NCI-H1048 (cell line): ENCODE data around the gene MAP3K12.
"Not testable (repeated sequence)": the region's sequence is repeated elsewhere in the genome, so short reads cannot be mapped to it uniquely, and the experiment has no call there.

ENCODE experiments used
- DNase-seq: peaks from one replicate; lab custom pipeline; 2025; lab: John Stamatoyannopoulos, UW

Gene MAP3K12

DNA sequence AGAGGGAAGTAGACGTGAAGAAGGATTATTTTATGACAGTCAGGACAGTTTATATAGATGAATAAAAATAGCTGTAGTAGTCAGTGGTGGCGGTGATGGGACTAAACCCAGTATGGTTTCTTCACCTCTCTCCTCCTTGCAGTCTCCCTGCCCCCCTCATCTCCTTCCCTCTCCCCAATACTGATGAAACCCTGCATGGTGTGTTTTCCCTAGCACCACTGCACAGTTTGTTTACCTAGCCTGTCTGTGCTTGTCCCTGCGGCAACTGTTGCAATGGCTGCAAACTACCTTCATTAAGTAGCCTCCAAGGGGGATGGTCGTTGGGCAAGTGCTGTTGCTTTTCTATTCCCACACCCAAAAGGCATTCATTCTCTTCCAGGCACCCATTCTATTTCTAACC lies 32.6 kb downstream of the MAP3K12 start:
- no peak for DNase-seq

DNA sequence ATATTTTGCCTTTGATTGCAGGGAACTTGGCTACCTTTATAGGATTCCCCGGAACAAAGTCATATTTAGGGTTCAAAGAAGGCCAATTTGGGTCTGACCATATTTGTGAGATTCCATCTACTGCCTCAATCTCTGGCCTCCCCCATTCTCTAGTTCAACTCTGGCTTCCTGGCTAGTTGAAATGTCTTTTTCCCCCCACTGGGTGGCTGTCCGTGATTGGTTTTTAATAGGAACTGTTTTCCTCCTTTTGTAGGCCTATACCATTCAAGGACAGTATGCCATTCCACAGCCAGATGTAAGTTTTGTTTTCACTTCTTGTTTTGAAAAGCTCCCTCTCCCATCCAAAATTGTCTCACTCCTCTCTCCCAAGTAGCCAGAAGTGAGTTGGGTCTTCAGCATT lies 33.6 kb downstream of the MAP3K12 start:
- no peak for DNase-seq

DNA sequence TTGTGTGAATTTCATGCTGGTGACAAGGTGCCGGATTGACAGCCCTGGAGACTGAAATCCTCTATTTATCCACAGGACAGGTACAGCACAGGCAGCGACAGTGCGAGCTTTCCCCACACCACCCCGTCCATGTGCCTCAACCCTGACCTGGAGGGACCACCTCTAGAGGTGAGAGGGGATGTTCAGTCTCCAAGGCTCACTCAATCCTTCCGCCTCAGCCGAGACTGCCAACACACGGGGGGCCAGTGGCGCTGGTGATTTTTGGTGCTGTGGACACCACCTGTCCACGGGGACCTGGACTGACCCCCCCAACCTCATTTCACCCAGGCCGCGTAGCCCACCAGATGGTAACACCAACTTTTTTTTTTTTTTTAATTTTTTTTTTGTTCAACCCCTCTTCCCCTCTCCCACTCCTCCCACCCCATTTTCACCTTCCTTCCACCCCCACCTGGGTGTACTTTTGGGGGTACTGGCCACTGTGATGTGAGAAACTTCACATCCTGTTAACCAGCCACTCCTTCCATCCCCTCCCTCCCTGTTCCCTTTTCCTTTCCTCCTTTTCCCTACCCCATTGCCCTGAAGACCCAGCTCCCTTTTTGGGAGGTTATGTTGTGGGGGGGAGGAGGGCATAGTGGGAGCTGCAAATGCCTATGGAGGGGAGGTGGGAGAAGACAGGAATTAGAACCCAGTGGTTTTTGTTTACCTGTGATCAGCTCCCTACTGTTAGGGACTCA lies 34.4 kb downstream of the MAP3K12 start:
- no peak for DNase-seq

DNA sequence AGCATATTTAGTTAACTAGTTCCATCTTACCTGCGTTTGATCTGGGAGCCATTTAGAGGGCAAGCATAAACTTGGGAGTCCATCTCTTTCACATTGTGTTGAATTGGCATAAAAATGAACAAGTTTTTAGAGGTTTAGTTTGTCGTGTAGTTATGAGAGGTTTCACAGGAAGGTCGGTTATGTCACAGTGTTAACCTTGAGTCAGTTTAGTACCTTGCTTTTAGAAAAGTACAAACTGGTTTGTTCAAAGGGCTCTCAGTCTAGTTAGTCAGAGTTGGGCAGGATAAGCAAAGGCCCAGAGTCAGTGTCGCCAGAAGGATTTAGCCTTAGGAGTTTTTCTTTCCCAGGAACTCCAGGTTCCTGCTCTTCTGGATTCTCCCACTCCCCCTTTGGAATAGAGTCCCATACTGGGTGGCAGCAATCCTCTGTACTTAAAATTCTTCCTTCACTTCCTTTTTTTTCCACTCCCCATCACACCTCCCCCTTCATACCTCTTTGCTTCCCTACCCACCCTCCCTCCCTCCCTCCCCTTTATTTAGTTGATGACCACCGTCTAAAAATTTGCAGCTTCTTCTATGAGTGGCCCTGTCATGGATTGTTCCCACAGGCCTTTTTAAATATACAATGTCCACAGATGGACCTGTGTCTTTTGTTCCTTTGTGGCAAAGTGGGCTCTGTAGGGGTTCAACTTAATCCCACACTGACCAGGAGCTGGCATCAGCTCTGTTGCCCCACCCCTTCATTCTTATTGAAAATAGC lies 35.3 kb downstream of the MAP3K12 start:
- DNase-seq, result no peak

GRCh38 chr12:53462935-53463334 lies 36.3 kb downstream of the MAP3K12 start:
- no peak for DNase-seq

GRCh38 chr12:53461591-53461990 lies 37.7 kb downstream of the MAP3K12 start:
- DNase-seq, result no peak

DNA sequence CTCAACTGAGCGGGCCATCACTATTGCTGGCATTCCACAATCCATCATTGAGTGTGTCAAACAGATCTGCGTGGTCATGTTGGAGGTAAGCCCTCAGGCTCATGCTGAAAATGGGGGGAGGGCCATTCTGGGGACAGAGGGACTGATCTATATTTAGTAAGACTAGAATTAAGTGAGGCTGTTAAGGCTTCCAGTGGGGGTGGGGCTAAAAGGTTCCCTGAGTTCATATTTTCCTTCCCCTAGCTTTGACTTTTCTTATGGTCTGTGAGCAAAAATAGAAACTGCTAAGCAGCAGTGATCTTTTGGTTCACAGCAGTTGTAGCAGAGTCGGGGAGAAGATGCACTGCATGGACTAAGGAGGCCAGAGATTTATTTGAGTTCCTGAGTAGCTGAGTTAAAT lies 38.2 kb downstream of the MAP3K12 start:
- no peak for DNase-seq

DNA sequence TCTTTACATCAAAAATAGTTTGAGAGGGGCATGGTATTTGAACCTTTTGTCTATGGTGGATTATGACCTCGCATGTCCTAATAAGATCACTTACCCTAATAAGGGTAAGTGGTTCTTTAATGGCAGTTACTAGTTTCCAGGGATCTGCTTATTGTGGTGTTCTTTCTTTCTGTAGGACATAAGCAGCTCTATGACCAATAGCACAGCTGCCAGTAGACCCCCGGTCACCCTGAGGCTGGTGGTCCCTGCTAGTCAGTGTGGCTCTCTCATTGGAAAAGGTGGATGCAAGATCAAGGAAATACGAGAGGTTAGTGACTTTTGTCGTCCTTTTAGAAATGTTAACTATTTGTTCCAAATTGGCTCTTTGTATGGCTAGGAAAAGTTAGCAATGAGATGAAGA lies 40.2 kb downstream of the MAP3K12 start:
- DNase-seq, result no peak

- no peak for DNase-seq
These were observed 42.4 kb downstream of the MAP3K12 start for GRCh38 chr12:53456654-53457366.

GRCh38 chr12:53454707-53455106 lies 44.6 kb downstream of the MAP3K12 start:
- DNase-seq, result no peak

GRCh38 chr12:53453953-53454640 lies 45.2 kb downstream of the MAP3K12 start:
- DNase-seq, result no peak

DNA sequence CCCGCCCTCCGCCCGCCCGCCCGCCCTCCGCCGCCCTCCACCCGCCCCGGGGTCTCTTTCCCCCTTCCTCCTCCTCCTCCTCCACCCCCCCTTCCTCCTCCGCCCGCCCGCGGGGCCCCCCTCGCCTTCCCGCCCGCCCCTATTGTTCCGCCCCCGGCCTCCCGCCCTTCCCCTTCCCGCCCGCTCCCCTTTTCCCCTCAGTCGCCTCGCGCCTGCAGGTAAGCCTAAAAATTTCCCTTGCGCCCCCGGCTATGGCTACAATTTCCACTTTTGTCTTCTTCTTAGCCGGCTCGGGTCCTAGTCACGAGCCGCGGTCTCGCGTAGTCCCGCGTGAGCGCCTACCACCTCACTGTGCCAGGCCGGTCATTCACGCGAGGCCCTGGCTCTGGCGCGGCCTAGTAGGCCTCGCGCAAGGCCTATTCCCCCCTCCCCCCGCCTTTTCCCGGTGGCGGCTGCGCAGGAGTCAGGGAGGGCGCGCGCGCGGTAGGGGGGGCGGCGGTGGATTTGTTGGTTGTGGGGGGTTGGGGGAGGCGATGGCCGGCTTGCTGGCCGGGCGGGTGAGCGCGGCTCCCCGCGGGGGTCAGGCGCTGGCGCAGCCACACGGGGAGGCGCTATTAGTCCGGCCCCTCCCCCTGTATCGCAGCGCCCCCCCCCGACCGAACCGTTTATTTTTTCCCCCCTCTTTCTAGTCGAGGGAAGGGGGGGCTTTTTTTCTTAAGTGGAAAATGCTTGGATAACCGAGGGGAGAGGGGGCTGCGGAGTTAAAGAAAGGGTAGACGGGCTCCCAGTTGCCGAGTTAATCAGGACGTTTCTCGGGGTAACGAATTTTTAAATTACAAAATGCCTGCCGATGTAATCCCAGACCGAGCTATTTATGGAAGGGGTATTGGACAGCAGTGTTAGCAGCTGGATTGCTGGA lies 46.8 kb downstream of the MAP3K12 start:
- no peak for DNase-seq

DNA sequence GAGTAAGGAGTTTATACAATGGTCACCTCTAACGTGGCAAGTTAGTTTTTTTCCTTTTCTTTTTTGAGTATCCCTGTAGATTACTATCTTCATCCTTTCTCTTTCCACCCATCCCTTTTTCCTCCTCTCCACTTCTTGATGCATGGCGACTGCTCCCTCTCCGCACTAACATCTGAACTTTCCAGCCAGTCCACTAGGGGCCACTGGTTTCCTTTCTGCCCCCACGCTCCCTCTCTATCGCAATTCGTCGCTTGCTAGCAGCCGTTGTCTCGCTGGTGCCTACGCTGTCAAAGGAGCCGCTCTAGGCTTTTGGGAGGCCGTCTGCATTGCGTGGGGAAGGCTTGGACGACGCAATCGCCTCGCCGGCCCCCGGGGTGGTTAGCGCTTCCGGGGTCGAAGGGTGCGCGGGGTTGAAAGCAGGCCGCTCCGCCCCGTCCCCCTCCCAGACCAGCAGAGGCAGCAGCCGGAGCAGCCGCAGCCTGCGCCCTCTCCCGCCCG lies 47.5 kb downstream of the MAP3K12 start, which contains the start of gene PCBP2:
PCBP2 (plus strand) TSS at position 442 of the 498 bp plus-strand sequence. CDS start 2,699 bp downstream, outside the sequence.
- DNase-seq, result peak; percentile 97

DNA sequence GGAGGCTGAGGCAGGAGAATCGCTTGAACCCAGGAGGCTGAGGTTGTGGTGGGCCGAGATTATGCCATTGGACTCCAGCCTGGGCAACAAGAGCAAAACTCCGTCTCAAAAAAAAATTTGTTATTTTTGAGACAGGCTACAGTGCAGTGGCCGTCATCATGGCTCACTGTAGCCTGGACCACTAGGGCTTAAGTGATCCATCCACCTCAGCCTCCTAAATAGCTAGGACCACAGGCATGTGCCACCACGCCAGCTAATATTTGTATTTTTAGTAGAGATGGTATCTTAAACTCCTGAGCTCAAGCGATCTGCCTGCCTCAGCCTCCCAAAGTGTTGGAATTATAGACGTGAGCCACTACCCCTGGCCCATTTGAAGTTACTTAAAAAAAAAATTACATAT lies 48.3 kb downstream of the MAP3K12 start:
- no peak for DNase-seq

DNA sequence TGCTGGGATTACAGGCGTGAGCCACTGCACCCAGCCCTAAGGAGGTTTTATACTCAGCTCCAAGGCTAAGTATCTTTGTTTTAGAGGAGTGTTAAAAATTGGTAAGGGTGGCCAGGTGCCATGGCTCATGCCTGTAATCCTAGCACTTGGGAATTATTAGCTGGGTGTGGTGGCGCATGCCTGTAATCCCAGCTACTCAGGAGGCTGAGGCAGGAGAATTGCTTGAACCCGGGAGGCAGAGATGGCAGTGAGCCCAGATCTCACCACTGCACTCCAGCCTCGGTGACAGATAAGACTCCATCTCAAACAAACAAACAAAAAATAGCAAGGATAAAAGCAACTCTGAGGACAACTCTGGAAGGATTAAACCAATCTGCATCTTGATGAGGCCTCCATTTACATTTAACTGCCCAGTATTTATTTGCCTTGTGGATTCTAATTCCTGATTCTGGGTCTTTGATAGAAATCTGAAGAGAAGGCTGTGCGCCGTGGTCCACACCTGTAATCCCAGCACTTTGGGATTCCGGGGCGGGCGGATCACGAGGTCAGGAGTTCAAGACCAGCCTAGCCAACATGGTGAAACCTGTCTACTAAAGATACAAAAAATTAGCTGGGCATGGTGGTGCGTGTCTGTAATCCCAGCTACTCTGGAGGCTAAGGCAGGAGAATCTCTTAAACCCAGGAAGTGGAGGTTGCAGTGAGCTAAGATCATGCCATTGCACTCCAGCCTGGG lies 54.5 kb downstream of the MAP3K12 start:
- DNase-seq, result not testable (repeated sequence)

GRCh38 chr12:53443955-53444354 lies 55.3 kb downstream of the MAP3K12 start:
- DNase-seq, result no peak

GRCh38 chr12:53441040-53441833 lies 58.0 kb downstream of the MAP3K12 start, which contains the start of gene PRR13:
Gene PRR13 (plus strand): TSS chr12:53441734. CDS start chr12:53442715, 981 bp downstream.
- DNase-seq, result peak; percentile 98

- DNase-seq, result not testable (repeated sequence)
These were observed 59.7 kb downstream of the MAP3K12 start for GRCh38 chr12:53439582-53439981.

DNA sequence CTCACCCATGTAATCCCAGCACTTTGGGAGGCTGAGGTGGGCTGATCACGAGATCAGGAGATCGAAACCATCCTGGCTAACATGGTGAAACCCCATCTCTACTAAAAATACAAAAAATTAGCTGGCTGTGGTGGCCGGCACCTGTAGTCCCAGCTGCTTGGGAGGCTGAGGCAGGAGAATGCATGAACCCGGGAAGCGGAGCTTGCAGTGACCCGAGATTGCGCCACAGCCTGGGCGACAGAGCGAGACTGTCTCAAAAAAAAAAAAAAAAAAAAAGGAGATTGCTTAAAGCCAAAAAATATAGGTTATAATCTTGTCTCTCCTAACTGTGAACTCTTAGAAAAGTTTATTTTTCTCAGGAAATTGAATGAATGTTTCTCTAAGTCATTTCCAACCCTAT lies 63.9 kb downstream of the MAP3K12 start:
- not testable (repeated sequence) for DNase-seq
